Hematopoietic multipotent progenitor cell treated with erythropoietin and hydrocortisone succinate and interleukin-3 and kit ligand, for 6 days (in vitro differentiated cells): ENCODE measurements around the gene PLET1.
"Not testable (repeated sequence)": the region's sequence is repeated elsewhere in the genome, so short reads cannot be mapped to it uniquely, and the experiment has no call there.

Experiments
- DNase-seq: peaks from one replicate; pipeline ENCODE4 v3.0.0-alpha.2; 2015

PLET1 gene

DNA sequence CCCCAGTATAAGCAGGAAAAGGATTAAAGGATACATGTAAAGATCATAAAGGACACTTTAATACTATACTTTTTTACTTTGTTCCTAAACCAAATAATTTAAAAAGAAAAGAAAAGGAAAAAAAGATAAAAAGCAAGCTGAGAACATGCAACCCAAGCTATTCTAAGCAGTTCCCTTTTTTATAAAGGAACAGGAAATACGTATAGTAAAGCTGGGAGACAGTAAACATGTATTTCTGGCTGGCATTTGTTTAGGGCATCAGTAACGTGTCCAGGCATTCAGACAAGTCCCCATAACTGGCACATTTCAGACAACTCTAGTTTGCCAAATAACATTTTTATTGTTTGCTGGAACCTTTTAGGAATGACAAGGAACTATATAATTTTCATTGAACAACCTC is 60.4 kb downstream of the PLET1 start:
- peak; percentile 11 for DNase-seq

DNA sequence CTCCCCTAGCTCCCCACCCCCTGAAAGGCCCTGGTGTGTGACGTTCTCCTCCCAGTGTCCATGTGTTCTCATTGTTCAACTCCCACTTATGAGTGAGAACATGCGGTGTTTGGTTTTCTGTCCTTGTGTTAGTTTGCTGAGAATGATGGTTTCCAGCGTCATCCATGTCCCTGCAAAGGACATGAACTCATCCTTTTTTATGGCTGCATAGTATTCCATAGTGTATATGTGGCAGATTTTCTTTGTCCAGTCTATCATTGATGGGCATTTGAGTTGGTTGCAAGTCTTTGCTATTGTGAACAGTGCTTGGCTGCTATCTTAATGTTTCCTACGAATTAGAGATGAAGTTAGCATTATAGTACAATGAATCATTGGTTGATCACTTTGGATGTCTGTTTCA is 61.6 kb downstream of the PLET1 start:
- DNase-seq, result not testable (repeated sequence)
